Head of caudate nucleus (tissue), 42 donors: ENCODE data around the gene STEAP1B.
A peak's percentile ranks its signal among the peaks of the same experiment; 100 is the strongest.
"Not testable (repeated sequence)": the region's sequence is repeated elsewhere in the genome, so short reads cannot be mapped to it uniquely, and the experiment has no call there.

Experiments used
- DNase-seq, 42 donors: peaks; one replicate each; pipeline versions ENCODE4 v3.0.0 to v3.0.0-alpha.2; 2020 to 2021; ENCODE audit warnings: mixed read lengths in 7 of 42
- intact Hi-C: fragments of 100-400 bp; cut with DNase I; formaldehyde crosslinking; loops from one replicate; pipeline ENCODE4 v1.15.0; 2022

The STEAP1B gene

GRCh38 chr7:22499888-22500689 is at the start of gene STEAP1B:
TSS of gene STEAP1B (minus strand) at chr7:22500188. CDS start at chr7:22494855, 5,333 bp downstream.
- intact Hi-C loops: not testable (repeated sequence)
- DNase-seq: peak; percentile 76 to 97 (median 90)

- no peak for DNase-seq
- intact Hi-C loops: no loop called here
Measured at GRCh38 chr7:22549051-22549450, 49.1 kb upstream of the STEAP1B start.

- DNase-seq: no peak
- intact Hi-C loops: no loop called here
Measured at GRCh38 chr7:22548313-22548712, 48.3 kb upstream of the STEAP1B start.

- intact Hi-C loops: no loop called here
Measured at GRCh38 chr7:22546769-22547168, 46.8 kb upstream of the STEAP1B start.

GRCh38 chr7:22545529-22545928 is 45.5 kb upstream of the STEAP1B start:
- intact Hi-C loops: no loop called here
- no peak for DNase-seq

More at GRCh38 chr7:22546769-22547168, 46.8 kb upstream of the STEAP1B start:
- DNase-seq: no peak

GRCh38 chr7:22544245-22544644 is 44.3 kb upstream of the STEAP1B start:
- intact Hi-C loops: no loop called here
- DNase-seq: no peak

- intact Hi-C loops: no loop called here
- DNase-seq: no peak
Measured at GRCh38 chr7:22543169-22543568, 43.2 kb upstream of the STEAP1B start.

GRCh38 chr7:22542669-22543068 is 42.7 kb upstream of the STEAP1B start:
- no peak for DNase-seq
- intact Hi-C loops: no loop called here

GRCh38 chr7:22542254-22542653 is 42.3 kb upstream of the STEAP1B start:
- DNase-seq: no peak

GRCh38 chr7:22541789-22542188 is 41.8 kb upstream of the STEAP1B start:
- no peak for DNase-seq
- intact Hi-C loops: no loop called here

More at GRCh38 chr7:22542254-22542653, 42.3 kb upstream of the STEAP1B start:
- intact Hi-C loops: no loop called here

- DNase-seq, intact Hi-C loops: not testable (repeated sequence)
Measured at GRCh38 chr7:22528537-22528936, 28.5 kb upstream of the STEAP1B start.

- intact Hi-C loops, DNase-seq: not testable (repeated sequence)
Measured at GRCh38 chr7:22524353-22524947, 24.5 kb upstream of the STEAP1B start.

GRCh38 chr7:22523478-22524352 is 23.7 kb upstream of the STEAP1B start:
- DNase-seq: peak in 32 of 42 donors; percentile 5 to 79 (median 42)
- intact Hi-C loops: not testable (repeated sequence)

GRCh38 chr7:22519560-22519959 is 19.6 kb upstream of the STEAP1B start:
- intact Hi-C loops, DNase-seq: not testable (repeated sequence)

GRCh38 chr7:22516950-22517349 is 17.0 kb upstream of the STEAP1B start:
- intact Hi-C loops, DNase-seq: not testable (repeated sequence)

- DNase-seq, intact Hi-C loops: not testable (repeated sequence)
Measured at GRCh38 chr7:22514963-22515362, 15.0 kb upstream of the STEAP1B start.

- intact Hi-C loops, DNase-seq: not testable (repeated sequence)
Measured at GRCh38 chr7:22507320-22507719, 7.3 kb upstream of the STEAP1B start.

GRCh38 chr7:22506316-22507020 is 6.5 kb upstream of the STEAP1B start:
- DNase-seq, intact Hi-C loops: not testable (repeated sequence)

- intact Hi-C loops: not testable (repeated sequence)
Measured at GRCh38 chr7:22504519-22504918, 4.5 kb upstream of the STEAP1B start.

More at GRCh38 chr7:22504519-22504918, 4.5 kb upstream of the STEAP1B start:
- not testable (repeated sequence) for DNase-seq
